Naive thymus-derived CD4-positive, alpha-beta T cell (primary cell): ENCODE measurements around the gene CACNA1C. TPM values are rescaled to one million over a fixed set of nuclear protein-coding genes. Genes with fewer than 3 reads are reported as not detected.

Experiments used
- ATAC-seq: fragments of 150-1000 bp; cut with Tn5 transposase; 2 replicates; pipeline ENCODE4 v1.10.0; 2021; ENCODE audit warnings: mild to moderate bottlenecking, moderate library complexity
- CTCF ChIA-PET: fragments of 350-600 bp; sonication (Branson Sonifier 250); formaldehyde crosslinking; loops from one replicate; lab custom pipeline; 2021; ENCODE audit warnings: antibody characterized with exemption; lab: Charles Lee
- POLR2A ChIA-PET: fragments of 350-600 bp; sonication (Branson Sonifier 250); formaldehyde crosslinking; loops from one replicate; lab custom pipeline; 2021; ENCODE audit warnings: antibody characterized with exemption, inconsistent platforms; lab: Charles Lee
- DNase-seq, 9 donors: peaks; one replicate each; pipeline versions ENCODE4 v3.0.0 to v3.0.0-alpha.2; 2020 to 2022; ENCODE audit warnings: mixed read lengths in 1 of 9
- H3K27ac ChIP-seq: one replicate; pipeline ENCODE4 v1.7.0; 2013; ENCODE audit warnings: mild to moderate bottlenecking, low read depth, low read length, moderate library complexity
- H3K27me3 ChIP-seq, 2 donors: one replicate each; pipeline ENCODE4 v1.7.0; 2013; ENCODE audit warnings: low read length in 2 of 2, mild to moderate bottlenecking in 2 of 2, moderate library complexity in 2 of 2; ENCODE audit not compliant: control insufficient read depth in 2 of 2, insufficient read depth in 2 of 2
- H3K36me3 ChIP-seq, 3 experiments: 1 replicate in 2 of 3; 2 replicates in 1 of 3; pipeline ENCODE4 v1.7.0; 2013; ENCODE audit warnings: low read length in 3 of 3, mild to moderate bottlenecking in 3 of 3, moderate library complexity in 1 of 3; ENCODE audit not compliant: insufficient read depth in 3 of 3, control insufficient read depth in 2 of 3
- H3K4me1 ChIP-seq, 2 donors: one replicate each; pipeline ENCODE4 v1.7.0; 2013; ENCODE audit warnings: low read length in 2 of 2, mild to moderate bottlenecking in 2 of 2, moderate library complexity in 1 of 2; ENCODE audit not compliant: control insufficient read depth in 2 of 2, insufficient read depth in 2 of 2
- H3K4me3 ChIP-seq: 2 replicates; pipeline ENCODE4 v1.7.0; 2013; ENCODE audit warnings: mild to moderate bottlenecking, low read length
- H3K9me3 ChIP-seq, 3 experiments: 1 replicate in 2 of 3; 2 replicates in 1 of 3; pipeline ENCODE4 v1.7.0; 2013; ENCODE audit warnings: low read length in 3 of 3; ENCODE audit not compliant: control insufficient read depth in 2 of 3
- H3K27ac Mint-ChIP-seq, 9 donors: one replicate each; pipeline ENCODE4 v1.8.0; 2020 to 2022; ENCODE audit warnings: mixed read lengths in 9 of 9, mild to moderate bottlenecking in 8 of 9, moderate library complexity in 5 of 9, inconsistent platforms in 2 of 9
- H3K27me3 Mint-ChIP-seq, 5 donors: one replicate each; pipeline ENCODE4 v1.8.0; 2021 to 2022; ENCODE audit warnings: mixed read lengths in 5 of 5, mild to moderate bottlenecking in 1 of 5
- H3K36me3 Mint-ChIP-seq, 5 donors: one replicate each; pipeline ENCODE4 v1.8.0; 2020 to 2022; ENCODE audit warnings: mixed read lengths in 5 of 5, mild to moderate bottlenecking in 3 of 5, inconsistent platforms in 1 of 5
- H3K4me1 Mint-ChIP-seq, 7 donors: one replicate each; pipeline ENCODE4 v1.8.0; 2020 to 2022; ENCODE audit warnings: mixed read lengths in 7 of 7, mild to moderate bottlenecking in 3 of 7, inconsistent platforms in 1 of 7
- H3K4me3 Mint-ChIP-seq, 10 donors: one replicate each; pipeline ENCODE4 v1.8.0; 2020 to 2022; ENCODE audit warnings: mild to moderate bottlenecking in 10 of 10, mixed read lengths in 10 of 10, moderate library complexity in 6 of 10, inconsistent platforms in 2 of 10
- H3K9me3 Mint-ChIP-seq, 11 donors: one replicate each; pipeline ENCODE4 v1.8.0; 2020 to 2022; ENCODE audit warnings: mixed read lengths in 11 of 11, mild to moderate bottlenecking in 4 of 11, inconsistent platforms in 1 of 11, moderate library complexity in 1 of 11
- intact Hi-C, 2 donors: fragments of 100-400 bp; cut with micrococcal nuclease; formaldehyde crosslinking; loops; one replicate each; pipeline ENCODE4 v1.15.1; 2023
- polyA plus RNA-seq, 2 donors: library from polyadenylated mRNA; unstranded; fragments of 300-500 nt; fragmentation: Illumina TruSeq; gene quantifications; one replicate each; pipeline ENCODE4 v1.2.3, GENCODE V29; 2021
- total RNA-seq, 6 experiments: library from RNA in 5 of 6; stranded (reverse) in 5 of 6; gene quantifications; 1 replicate in 5 of 6; 2 replicates in 1 of 6; pipeline ENCODE4 v1.2.3 and lab custom pipeline; 2021 to 2026

Gene CACNA1C
- total and polyA plus RNA-seq, 7 experiments from 2014 or later: 0.04 to 0.48 (median 0.08) TPM

- H3K4me3 ChIP-seq: no peak overlapping the region
- peaks cover 0 to 11% (median 0%) of the 10 kb centered on the region in 7 donors for H3K4me1 Mint-ChIP-seq
- H3K36me3 ChIP-seq: no peaks in the 10 kb centered on the region
- no peaks in the 10 kb centered on the region for H3K4me1 ChIP-seq
- ATAC-seq: no peak
- no peaks in the 10 kb centered on the region for H3K9me3 Mint-ChIP-seq
- no peaks in the 10 kb centered on the region for H3K36me3 Mint-ChIP-seq
- CTCF ChIA-PET: no interaction called here
- no peaks in the 10 kb centered on the region for H3K27me3 ChIP-seq
- no peaks in the 10 kb centered on the region for H3K9me3 ChIP-seq
- no peak overlapping the region for H3K27ac Mint-ChIP-seq
- peaks cover 23 to 36% (median 30%) of the 10 kb centered on the region in 5 donors for H3K27me3 Mint-ChIP-seq
- intact Hi-C loops: no loop called here
- H3K27ac ChIP-seq: no peak overlapping the region
- H3K4me3 Mint-ChIP-seq: no peak overlapping the region
- POLR2A ChIA-PET: no interaction called here
- DNase-seq: no peak
Observed at GRCh38 chr12:2629051-2629450, 576.3 kb downstream of the CACNA1C start.

GRCh38 chr12:2631653-2632350 lies 579.0 kb downstream of the CACNA1C start:
- ChIA-PET POLR2A (interaction anchor here (0.8 kb wide), 1 partner anchor 28 kb away, joined by 4 read pairs; no protein-coding TSS in a partner anchor), CTCF (interaction anchor here (0.8 kb wide), 1 partner anchor 9 kb away, joined by 3 read pairs; no protein-coding TSS in a partner anchor)
- Mint-ChIP-seq H3K4me3 (no peak overlapping the region), H3K9me3 (no peaks in the 10 kb centered on the region), H3K36me3 (no peaks in the 10 kb centered on the region), H3K4me1 (peaks cover 0 to 8% (median 0%) of the 10 kb centered on the region in 7 donors), H3K27me3 (peaks cover 15 to 40% (median 31%) of the 10 kb centered on the region in 5 donors), H3K27ac (no peak overlapping the region)
- Histone ChIP-seq H3K4me1 (no peaks in the 10 kb centered on the region), H3K27me3 (no peaks in the 10 kb centered on the region), H3K36me3 (no peaks in the 10 kb centered on the region), H3K4me3 (no peak overlapping the region), H3K9me3 (no peaks in the 10 kb centered on the region), H3K27ac (no peak overlapping the region)
- DNase-seq: no peak
- intact Hi-C loops: no loop called here
- no peak for ATAC-seq

- Mint-ChIP-seq H3K4me3 (no peak overlapping the region), H3K27ac (no peak overlapping the region), H3K36me3 (no peaks in the 10 kb centered on the region), H3K27me3 (peaks cover 17 to 43% (median 28%) of the 10 kb centered on the region in 5 donors), H3K4me1 (no peaks in the 10 kb centered on the region), H3K9me3 (no peaks in the 10 kb centered on the region)
- intact Hi-C loops: no loop called here
- DNase-seq (no peak), ATAC-seq (no peak)
- H3K36me3 ChIP-seq: no peaks in the 10 kb centered on the region
- no peak overlapping the region for H3K27ac ChIP-seq
- H3K27me3 ChIP-seq: no peaks in the 10 kb centered on the region
- no peaks in the 10 kb centered on the region for H3K9me3 ChIP-seq
- CTCF ChIA-PET: no interaction called here
- H3K4me3 ChIP-seq: no peak overlapping the region
- no peaks in the 10 kb centered on the region for H3K4me1 ChIP-seq
- POLR2A ChIA-PET: no interaction called here
Observed at GRCh38 chr12:2633176-2633824, 580.5 kb downstream of the CACNA1C start.

- intact Hi-C loops: no loop called here
- no peak overlapping the region for H3K27ac Mint-ChIP-seq
- no peak overlapping the region for H3K4me3 ChIP-seq
- H3K36me3 Mint-ChIP-seq: no peaks in the 10 kb centered on the region
- H3K27me3 Mint-ChIP-seq: peaks cover 13 to 44% (median 24%) of the 10 kb centered on the region in 5 donors
- no peak for ATAC-seq
- H3K4me1 ChIP-seq: no peaks in the 10 kb centered on the region
- H3K4me3 Mint-ChIP-seq: no peak overlapping the region
- DNase-seq: no peak
- ChIA-PET CTCF (no interaction called here), POLR2A (no interaction called here)
- H3K9me3 ChIP-seq: no peaks in the 10 kb centered on the region
- H3K4me1 Mint-ChIP-seq: no peaks in the 10 kb centered on the region
- H3K27me3 ChIP-seq: no peaks in the 10 kb centered on the region
- H3K36me3 ChIP-seq: no peaks in the 10 kb centered on the region
- H3K27ac ChIP-seq: no peak overlapping the region
- H3K9me3 Mint-ChIP-seq: no peaks in the 10 kb centered on the region
Observed at GRCh38 chr12:2633825-2634200, 581.0 kb downstream of the CACNA1C start.

DNA sequence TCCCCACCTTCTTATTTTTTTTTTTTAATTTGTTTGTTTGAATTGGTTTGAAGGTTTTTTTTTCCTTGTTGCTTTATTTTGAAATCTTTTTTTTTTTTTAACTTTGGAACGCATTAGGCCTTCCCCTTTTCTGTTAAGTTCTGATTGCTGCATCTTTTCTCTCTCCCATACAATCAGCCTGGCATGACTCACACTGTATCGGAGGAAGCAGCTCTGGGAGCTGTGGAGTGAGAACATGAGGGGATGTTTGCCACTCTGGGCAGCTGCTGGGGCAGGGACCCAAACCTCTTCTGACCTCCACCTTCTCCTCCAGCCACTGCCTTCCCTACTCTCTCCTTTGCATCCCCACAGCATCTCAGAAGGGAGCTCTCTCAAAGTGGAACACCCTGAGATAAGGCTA lies 581.7 kb downstream of the CACNA1C start:
- H3K4me1 ChIP-seq: no peaks in the 10 kb centered on the region
- no peak overlapping the region for H3K27ac ChIP-seq
- POLR2A ChIA-PET: no interaction called here
- H3K27me3 ChIP-seq: no peaks in the 10 kb centered on the region
- intact Hi-C loops: no loop called here
- DNase-seq: no peak
- Mint-ChIP-seq H3K27me3 (peaks cover 8 to 44% (median 19%) of the 10 kb centered on the region in 5 donors), H3K36me3 (no peaks in the 10 kb centered on the region), H3K9me3 (no peaks in the 10 kb centered on the region), H3K4me3 (no peak overlapping the region), H3K27ac (no peak overlapping the region), H3K4me1 (no peaks in the 10 kb centered on the region)
- no peak overlapping the region for H3K4me3 ChIP-seq
- CTCF ChIA-PET: no interaction called here
- no peak for ATAC-seq
- no peaks in the 10 kb centered on the region for H3K36me3 ChIP-seq
- H3K9me3 ChIP-seq: no peaks in the 10 kb centered on the region

GRCh38 chr12:2636741-2637340 lies 584.1 kb downstream of the CACNA1C start:
- Mint-ChIP-seq H3K27ac (no peak overlapping the region), H3K9me3 (no peaks in the 10 kb centered on the region), H3K36me3 (no peaks in the 10 kb centered on the region), H3K4me3 (no peak overlapping the region), H3K27me3 (peaks cover 8 to 37% (median 19%) of the 10 kb centered on the region in 5 donors), H3K4me1 (peaks cover 0 to 11% (median 6%) of the 10 kb centered on the region in 7 donors)
- Histone ChIP-seq H3K4me1 (peaks cover 0 to 4% of the 10 kb centered on the region in 2 donors), H3K4me3 (no peak overlapping the region), H3K27ac (no peak overlapping the region), H3K9me3 (no peaks in the 10 kb centered on the region), H3K27me3 (no peaks in the 10 kb centered on the region), H3K36me3 (no peaks in the 10 kb centered on the region)
- no peak for ATAC-seq
- ChIA-PET CTCF (no interaction called here), POLR2A (no interaction called here)
- intact Hi-C loops: no loop called here
- DNase-seq: no peak
